ENCODE data around the gene ANXA3.

The ANXA3 gene

DNA sequence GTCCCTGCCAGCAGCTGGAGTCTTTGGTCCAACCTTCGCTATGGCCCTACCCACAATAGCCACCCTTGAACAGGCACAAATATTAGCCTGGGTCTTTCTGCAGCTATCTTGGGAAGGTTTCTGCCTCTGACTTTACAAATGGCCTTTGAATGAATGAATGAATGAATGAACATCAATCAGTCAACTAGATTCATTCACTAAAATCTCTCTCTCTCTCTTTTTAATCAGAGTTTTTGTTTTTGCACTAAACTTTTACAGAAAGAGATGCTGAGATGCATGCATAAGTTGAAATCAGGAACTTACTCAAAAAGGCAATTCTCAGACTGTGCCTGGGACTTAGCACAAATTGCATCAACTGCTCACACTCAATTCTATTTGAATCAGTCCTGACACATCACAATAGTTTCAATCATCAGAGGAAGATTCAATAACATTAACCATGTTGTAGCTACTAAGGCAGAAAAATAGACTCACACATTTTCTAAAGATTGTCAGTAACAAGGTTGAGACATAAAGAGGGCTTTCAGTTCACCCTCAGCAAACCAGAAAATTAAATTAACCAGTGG, 55.0 kb downstream of the ANXA3 start:
- no peak overlapping the region for H3K4me3 ChIP-seq (ENCODE audit: low read depth, low read length)
- DNase-seq (ENCODE audit: low read depth, low spot score), result no peak
- in situ Hi-C loops (cut with HindIII; ENCODE audit: low sequenced_read_pairs), result no loop called here
- TF ChIP-seq, protein P1, sequence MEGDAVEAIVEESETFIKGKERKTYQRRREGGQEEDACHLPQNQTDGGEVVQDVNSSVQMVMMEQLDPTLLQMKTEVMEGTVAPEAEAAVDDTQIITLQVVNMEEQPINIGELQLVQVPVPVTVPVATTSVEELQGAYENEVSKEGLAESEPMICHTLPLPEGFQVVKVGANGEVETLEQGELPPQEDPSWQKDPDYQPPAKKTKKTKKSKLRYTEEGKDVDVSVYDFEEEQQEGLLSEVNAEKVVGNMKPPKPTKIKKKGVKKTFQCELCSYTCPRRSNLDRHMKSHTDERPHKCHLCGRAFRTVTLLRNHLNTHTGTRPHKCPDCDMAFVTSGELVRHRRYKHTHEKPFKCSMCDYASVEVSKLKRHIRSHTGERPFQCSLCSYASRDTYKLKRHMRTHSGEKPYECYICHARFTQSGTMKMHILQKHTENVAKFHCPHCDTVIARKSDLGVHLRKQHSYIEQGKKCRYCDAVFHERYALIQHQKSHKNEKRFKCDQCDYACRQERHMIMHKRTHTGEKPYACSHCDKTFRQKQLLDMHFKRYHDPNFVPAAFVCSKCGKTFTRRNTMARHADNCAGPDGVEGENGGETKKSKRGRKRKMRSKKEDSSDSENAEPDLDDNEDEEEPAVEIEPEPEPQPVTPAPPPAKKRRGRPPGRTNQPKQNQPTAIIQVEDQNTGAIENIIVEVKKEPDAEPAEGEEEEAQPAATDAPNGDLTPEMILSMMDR (IDR thresholded peaks at IDR 0.05; ENCODE audit: low read depth, low read length), result no peak

DNA sequence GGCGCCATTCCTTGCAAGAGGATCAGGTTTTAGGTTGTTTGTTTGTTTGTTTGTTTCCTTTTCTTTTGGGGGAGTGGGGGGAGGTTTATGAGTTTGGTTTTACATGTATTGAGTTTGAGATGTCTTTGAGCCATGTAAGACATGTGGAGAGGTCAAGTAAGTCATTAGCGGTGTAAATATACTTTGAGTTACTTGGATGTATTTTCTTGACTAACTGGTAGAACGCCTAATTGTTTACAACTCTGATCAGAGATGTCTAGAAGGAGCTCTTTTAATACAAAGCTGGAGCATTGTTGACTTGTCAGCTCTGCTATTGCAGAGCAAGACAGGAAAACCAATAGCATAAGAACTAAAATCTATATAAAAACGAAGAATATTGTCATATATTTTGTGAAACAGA, 57.1 kb downstream of the ANXA3 start:
- in situ Hi-C loops (cut with HindIII; ENCODE audit: low sequenced_read_pairs), result no loop called here
- H3K4me3 ChIP-seq (ENCODE audit: low read depth, low read length), result no peak overlapping the region
- no peak for DNase-seq (ENCODE audit: low read depth, low spot score)
- TF ChIP-seq, protein P1 (IDR thresholded peaks at IDR 0.05; ENCODE audit: low read depth, low read length), result no peak

DNA sequence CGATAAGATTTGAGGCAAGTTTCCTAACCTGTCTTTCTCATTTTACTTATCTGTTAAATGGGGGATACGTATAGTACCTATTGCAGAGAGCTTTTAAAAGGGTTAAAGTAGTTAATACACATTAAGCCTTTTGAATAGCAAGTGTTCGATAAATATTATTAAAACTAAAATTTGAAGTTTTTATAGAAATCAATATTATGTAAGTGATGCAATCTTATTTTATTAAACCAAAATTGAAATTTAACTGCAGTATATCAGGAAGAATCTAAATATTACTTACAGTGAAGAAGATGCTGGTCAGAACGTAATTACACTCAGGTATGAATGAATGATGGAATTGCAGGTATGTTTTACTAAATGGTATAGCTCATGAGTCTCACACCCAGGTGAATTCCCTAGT, 58.0 kb downstream of the ANXA3 start:
- no peak for DNase-seq (ENCODE audit: low read depth, low spot score)
- H3K4me3 ChIP-seq (ENCODE audit: low read depth, low read length), result no peak overlapping the region
- TF ChIP-seq, protein P1 (IDR thresholded peaks at IDR 0.05; ENCODE audit: low read depth, low read length), result no peak
- in situ Hi-C loops (cut with HindIII; ENCODE audit: low sequenced_read_pairs), result no loop called here

DNA sequence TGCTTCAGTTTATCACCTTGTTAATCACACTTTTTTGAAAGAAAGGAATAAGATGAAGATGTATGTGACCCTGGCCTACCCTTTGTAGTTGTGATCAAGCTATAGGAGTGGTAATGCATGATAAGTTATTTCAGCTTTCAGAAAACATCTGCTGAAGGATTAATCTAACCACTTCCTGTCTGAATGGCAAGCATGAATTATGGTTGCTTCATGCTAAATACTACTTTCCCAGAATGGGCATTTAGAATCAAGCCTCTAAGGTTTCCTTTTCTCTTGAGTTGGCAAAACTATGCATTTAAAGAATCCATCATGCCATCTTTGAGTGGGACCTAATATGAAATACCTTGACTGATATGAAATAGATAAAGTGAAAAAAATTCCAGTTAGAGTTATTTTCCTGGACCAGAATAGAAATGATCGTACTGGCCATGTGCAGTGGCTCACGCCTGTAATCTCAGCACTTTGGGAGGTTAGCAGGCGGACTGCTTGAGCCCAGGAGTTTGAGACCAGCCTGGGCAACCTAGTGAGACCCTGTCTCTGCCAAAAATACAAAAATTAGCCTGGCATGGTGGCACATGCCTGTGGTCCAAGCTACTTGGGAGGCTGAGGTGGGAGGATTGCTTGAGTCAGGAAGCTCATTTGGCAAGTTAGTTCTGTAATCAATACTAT, 59.1 kb downstream of the ANXA3 start:
- no peak for DNase-seq (ENCODE audit: low read depth, low spot score)
- no peak overlapping the region for H3K4me3 ChIP-seq (ENCODE audit: low read depth, low read length)
- TF ChIP-seq, protein P1 (IDR thresholded peaks at IDR 0.05; ENCODE audit: low read depth, low read length), result no peak
- in situ Hi-C loops (cut with HindIII; ENCODE audit: low sequenced_read_pairs), result no loop called here

DNA sequence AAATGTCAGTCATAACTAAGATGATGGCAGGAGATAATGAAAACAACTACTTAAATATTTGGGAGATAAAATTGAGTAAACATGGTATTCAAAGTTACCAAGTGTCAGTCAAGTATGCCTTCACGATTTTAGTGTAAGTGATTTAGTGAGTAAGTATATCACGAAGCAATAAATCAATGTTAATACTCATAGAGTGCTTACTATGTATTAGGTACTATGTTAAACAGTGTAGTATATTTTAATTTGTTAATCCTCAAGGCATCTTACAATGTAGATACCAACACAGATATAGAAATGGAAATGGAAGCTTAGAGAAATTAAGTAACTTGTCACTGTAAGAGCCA, 59.6 kb downstream of the ANXA3 start:
- H3K4me3 ChIP-seq (ENCODE audit: low read depth, low read length), result no peak overlapping the region
- in situ Hi-C loops (cut with HindIII; ENCODE audit: low sequenced_read_pairs), result no loop called here
- DNase-seq (ENCODE audit: low read depth, low spot score), result no peak
- TF ChIP-seq, protein P1 (IDR thresholded peaks at IDR 0.05; ENCODE audit: low read depth, low read length), result no peak

DNA sequence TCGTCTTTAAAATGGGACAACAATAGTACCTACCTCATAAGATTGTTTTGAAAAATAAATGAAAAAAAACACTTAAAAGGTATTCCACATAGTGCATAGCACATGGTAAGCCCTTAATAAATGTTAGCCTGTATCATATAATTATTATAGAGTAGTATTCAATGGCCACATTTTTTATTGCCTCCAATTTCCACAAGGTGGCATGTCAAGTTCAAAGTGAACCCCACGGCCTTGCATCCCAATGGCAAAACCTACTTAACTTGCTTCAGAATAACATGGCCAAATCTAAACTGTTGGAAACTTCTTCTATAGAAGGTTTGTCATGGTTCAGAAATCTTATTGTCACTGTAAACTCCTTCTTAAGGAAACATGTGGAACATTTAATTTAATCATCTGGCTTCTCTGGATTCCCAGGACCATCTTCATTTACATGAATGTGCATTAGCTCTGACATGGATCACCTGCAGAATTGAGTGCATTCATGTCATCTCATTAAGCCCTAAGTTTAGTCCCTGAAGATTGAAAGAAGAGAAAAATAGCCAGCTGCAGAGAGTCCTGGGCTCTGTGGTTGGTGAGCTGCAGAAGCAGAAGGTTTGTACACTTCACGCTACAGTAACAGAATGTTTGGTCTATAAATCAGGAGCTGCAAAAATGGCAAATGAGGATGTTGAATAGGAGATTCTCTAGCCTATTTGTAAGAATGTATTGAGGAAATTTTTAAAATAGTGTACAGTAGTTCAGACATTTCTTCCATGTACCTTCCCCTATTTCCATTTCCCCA, 61.0 kb downstream of the ANXA3 start:
- H3K4me3 ChIP-seq (ENCODE audit: low read depth, low read length), result no peak overlapping the region
- DNase-seq (ENCODE audit: low read depth, low spot score), result peak; percentile 59
- TF ChIP-seq, protein P1 (IDR thresholded peaks at IDR 0.05; ENCODE audit: low read depth, low read length), result peak; percentile 59
- in situ Hi-C loops (cut with HindIII; ENCODE audit: low sequenced_read_pairs), result no loop called here

All from astrocyte of the spinal cord (primary cell).